ENCODE results near the gene LMOD3. TPM values are rescaled to one million over a fixed set of nuclear protein-coding genes. Genes with fewer than 3 reads are reported as not detected.
A peak's percentile ranks its signal among the peaks of the same experiment; 100 is the strongest.

The LMOD3 gene
- total RNA-seq, 1 donor from 2014 or later: not detected

- no peaks in the 10 kb centered on the region for H3K36me3 ChIP-seq (ENCODE audit: control insufficient read depth, insufficient read depth, low read length)
- TF ChIP-seq CTCF (IDR thresholded peaks at IDR 0.05; ENCODE audit: insufficient read depth, low read length, severe bottlenecking): no peak
- no peaks in the 10 kb centered on the region for H3K27me3 ChIP-seq (ENCODE audit: control insufficient read depth, insufficient read depth, low read length)
- no peak overlapping the region for H3K4me3 ChIP-seq (ENCODE audit: low read depth, low read length)
- FAIRE-seq (no peak), DNase-seq (ENCODE audit: low read depth) (no peak)
Observed at GRCh38 chr3:69137412-69137811, 15.0 kb upstream of the LMOD3 start.

GRCh38 chr3:69137005-69137404 lies 14.6 kb upstream of the LMOD3 start:
- no peak for DNase-seq (ENCODE audit: low read depth)
- no peaks in the 10 kb centered on the region for H3K36me3 ChIP-seq (ENCODE audit: control insufficient read depth, insufficient read depth, low read length)
- H3K27me3 ChIP-seq (ENCODE audit: control insufficient read depth, insufficient read depth, low read length): no peaks in the 10 kb centered on the region
- no peak overlapping the region for H3K4me3 ChIP-seq (ENCODE audit: low read depth, low read length)
- TF ChIP-seq CTCF (IDR thresholded peaks at IDR 0.05; ENCODE audit: insufficient read depth, low read length, severe bottlenecking): no peak
- no peak for FAIRE-seq

- FAIRE-seq: no peak
- no peak for TF ChIP-seq CTCF (IDR thresholded peaks at IDR 0.05; ENCODE audit: insufficient read depth, low read length, severe bottlenecking)
Observed at GRCh38 chr3:69130689-69131088, 8.3 kb upstream of the LMOD3 start.

GRCh38 chr3:69129531-69129930 lies 7.1 kb upstream of the LMOD3 start:
- DNase-seq (ENCODE audit: low read depth) (no peak), FAIRE-seq (peak; percentile 36)
- no peak for TF ChIP-seq CTCF (IDR thresholded peaks at IDR 0.05; ENCODE audit: insufficient read depth, low read length, severe bottlenecking)
- no peaks in the 10 kb centered on the region for H3K27me3 ChIP-seq (ENCODE audit: control insufficient read depth, insufficient read depth, low read length)
- H3K4me3 ChIP-seq (ENCODE audit: low read depth, low read length): no peak overlapping the region
- H3K36me3 ChIP-seq (ENCODE audit: control insufficient read depth, insufficient read depth, low read length): no peaks in the 10 kb centered on the region

More at GRCh38 chr3:69130689-69131088, 8.3 kb upstream of the LMOD3 start:
- Histone ChIP-seq H3K27me3 (ENCODE audit: control insufficient read depth, insufficient read depth, low read length) (no peaks in the 10 kb centered on the region), H3K4me3 (ENCODE audit: low read depth, low read length) (no peak overlapping the region), H3K36me3 (ENCODE audit: control insufficient read depth, insufficient read depth, low read length) (no peaks in the 10 kb centered on the region)
- no peak for DNase-seq (ENCODE audit: low read depth)

GRCh38 chr3:69128509-69128908 lies 6.1 kb upstream of the LMOD3 start:
- no peaks in the 10 kb centered on the region for H3K27me3 ChIP-seq (ENCODE audit: control insufficient read depth, insufficient read depth, low read length)
- no peak overlapping the region for H3K4me3 ChIP-seq (ENCODE audit: low read depth, low read length)
- no peak for DNase-seq (ENCODE audit: low read depth)
- no peak for FAIRE-seq
- no peaks in the 10 kb centered on the region for H3K36me3 ChIP-seq (ENCODE audit: control insufficient read depth, insufficient read depth, low read length)
- TF ChIP-seq CTCF (IDR thresholded peaks at IDR 0.05; ENCODE audit: insufficient read depth, low read length, severe bottlenecking): no peak

GRCh38 chr3:69126999-69127398 lies 4.6 kb upstream of the LMOD3 start:
- no peaks in the 10 kb centered on the region for H3K36me3 ChIP-seq (ENCODE audit: control insufficient read depth, insufficient read depth, low read length)
- DNase-seq (ENCODE audit: low read depth) (no peak), FAIRE-seq (no peak)
- TF ChIP-seq CTCF (IDR thresholded peaks at IDR 0.05; ENCODE audit: insufficient read depth, low read length, severe bottlenecking): no peak
- H3K4me3 ChIP-seq (ENCODE audit: low read depth, low read length): no peak overlapping the region
- no peaks in the 10 kb centered on the region for H3K27me3 ChIP-seq (ENCODE audit: control insufficient read depth, insufficient read depth, low read length)
